ENCODE data around the gene DCLK1. TPM values are rescaled to one million over a fixed set of nuclear protein-coding genes. Genes with fewer than 3 reads are reported as not detected.

The DCLK1 gene
- total RNA-seq, 1 experiment from 2014 or later = 0.10 TPM

GRCh38 chr13:35990196-35990595 is 141.0 kb downstream of the DCLK1 start:
- DNase-seq (ENCODE audit: low read depth, low spot score) = no peak
- H3K9me3 ChIP-seq (ENCODE audit: control insufficient read depth in 1 of 2, insufficient read depth in 1 of 2, low read depth in 1 of 2, low read length in 2 of 2) = no peaks in the 10 kb centered on the region

GRCh38 chr13:35988648-35989081 is 142.5 kb downstream of the DCLK1 start:
- ChIA-PET CTCF (no interaction called here), RAD21 (ENCODE audit: low non-redundant PET in 1 of 2, low total read pairs in 2 of 2, uncharacterized antibody in 2 of 2, unreplicated experiment in 2 of 2) (no interaction called here), POLR2A (no interaction called here)
- Histone ChIP-seq H3K9me2 (ENCODE audit: insufficient read depth) (no peaks in the 10 kb centered on the region), H3K4me1 (ENCODE audit: control insufficient read depth in 1 of 2, insufficient read depth in 2 of 2, low read length in 2 of 2) (no peaks in the 10 kb centered on the region), H2AFZ (ENCODE audit: low read depth, low read length, poor library complexity, severe bottlenecking) (no peak overlapping the region), H4K20me1 (ENCODE audit: insufficient read depth) (no peaks in the 10 kb centered on the region), H3K27ac (ENCODE audit: low read depth, low read length) (no peak overlapping the region), H3K9ac (ENCODE audit: low read length) (no peak overlapping the region), H3K4me2 (ENCODE audit: low read length) (no peak overlapping the region), H3K9me3 (ENCODE audit: control insufficient read depth in 1 of 2, insufficient read depth in 1 of 2, low read depth in 1 of 2, low read length in 2 of 2) (no peaks in the 10 kb centered on the region), H3K4me3 (replicated peaks in 1 of 2; ENCODE audit: low read depth in 1 of 2, low read length in 2 of 2) (no peak overlapping the region), H3K27me3 (ENCODE audit: insufficient read depth, low read length) (no peaks in the 10 kb centered on the region), H3K36me3 (ENCODE audit: control insufficient read depth in 1 of 2, insufficient read depth in 2 of 2, low read length in 2 of 2) (no peaks in the 10 kb centered on the region), H3K79me2 (ENCODE audit: insufficient read depth, low read length) (no peaks in the 10 kb centered on the region)
- intact Hi-C loops (cut with micrococcal nuclease) = no loop called here
- ATAC-seq (no peak), DNase-seq (ENCODE audit: low read depth, low spot score) (no peak)
- no TSS peak for BruUV-seq (replicated peaks)
- TF ChIP-seq SP1 (IDR thresholded peaks at IDR 0.05; ENCODE audit: low read depth) (no peak), CEBPB (IDR thresholded peaks at IDR 0.05; ENCODE audit: low read depth) (no peak), ZFX (IDR thresholded peaks at IDR 0.05) (no peak), ELF1 (IDR thresholded peaks at IDR 0.05; ENCODE audit: borderline replicate concordance, low read depth) (no peak), EZH2 (IDR thresholded peaks at IDR 0.05) (no peak), EGR1 (IDR thresholded peaks at IDR 0.05; ENCODE audit: low read depth) (no peak), MAX (IDR thresholded peaks at IDR 0.05) (no peak), SRF (IDR thresholded peaks at IDR 0.05; ENCODE audit: low read depth) (no peak), EZH2phosphoT487 (IDR thresholded peaks at IDR 0.05; ENCODE audit: borderline replicate concordance) (no peak), YY1 (IDR thresholded peaks at IDR 0.05; ENCODE audit: extremely low read depth, insufficient replicate concordance, low read depth, low read length) (no peak), POLR2AphosphoS5 (IDR thresholded peaks at IDR 0.05; ENCODE audit: low read depth, low read length) (no peak)

More at GRCh38 chr13:35990196-35990595, 141.0 kb downstream of the DCLK1 start:
- BruUV-seq (replicated peaks) = no TSS peak
- intact Hi-C loops (cut with micrococcal nuclease) = no loop called here
- H3K4me3 ChIP-seq (replicated peaks in 1 of 2; ENCODE audit: low read depth in 1 of 2, low read length in 2 of 2) = no peak overlapping the region
- H3K9me2 ChIP-seq (ENCODE audit: insufficient read depth) = no peaks in the 10 kb centered on the region
- H3K79me2 ChIP-seq (ENCODE audit: insufficient read depth, low read length) = no peaks in the 10 kb centered on the region
- no peaks in the 10 kb centered on the region for H3K27me3 ChIP-seq (ENCODE audit: insufficient read depth, low read length)
- no peaks in the 10 kb centered on the region for H4K20me1 ChIP-seq (ENCODE audit: insufficient read depth)
- no peak overlapping the region for H3K4me2 ChIP-seq (ENCODE audit: low read length)
- no peak overlapping the region for H3K9ac ChIP-seq (ENCODE audit: low read length)
- RAD21 ChIA-PET (ENCODE audit: low non-redundant PET in 1 of 2, low total read pairs in 2 of 2, uncharacterized antibody in 2 of 2, unreplicated experiment in 2 of 2) = no interaction called here
- TF ChIP-seq CTCF (IDR thresholded peaks at IDR 0.05 in 2 of 3, conservative IDR thresholded peaks at IDR 0.05 in 1 of 3; ENCODE audit: borderline replicate concordance in 1 of 3, insufficient read depth in 1 of 3, low read depth in 2 of 3, low read length in 2 of 3) = 0 out of 6 replicates have a peak, but pooled peaks of 1 of the 3 experiments have one; percentile 2
- TF ChIP-seq ZNF274 (IDR thresholded peaks at IDR 0.05; ENCODE audit: low read depth, low read length) = no peak
- TF ChIP-seq SP1 (IDR thresholded peaks at IDR 0.05; ENCODE audit: low read depth) = no peak
- H2AFZ ChIP-seq (ENCODE audit: low read depth, low read length, poor library complexity, severe bottlenecking) = no peak overlapping the region
- POLR2A ChIA-PET = no interaction called here
- H3K36me3 ChIP-seq (ENCODE audit: control insufficient read depth in 1 of 2, insufficient read depth in 2 of 2, low read length in 2 of 2) = no peaks in the 10 kb centered on the region
- no peak for ATAC-seq
- no peak overlapping the region for H3K27ac ChIP-seq (ENCODE audit: low read depth, low read length)
- H3K4me1 ChIP-seq (ENCODE audit: control insufficient read depth in 1 of 2, insufficient read depth in 2 of 2, low read length in 2 of 2) = no peaks in the 10 kb centered on the region
- CTCF ChIA-PET = no interaction called here
